Neural cell (in vitro differentiated cells): ENCODE measurements around the gene CCDC30. TPM values are rescaled to one million over a fixed set of nuclear protein-coding genes. Genes with fewer than 3 reads are reported as not detected.

ENCODE experiments used
- H2AFZ ChIP-seq: fragments of 200-600, 300-800 bp; sonication (generic), shearing (Covaris generic); 2 replicates; pipeline ENCODE4 v1.6.0; 2014; ENCODE audit warnings: low read depth, mild to moderate bottlenecking, antibody characterized with exemption, low read length, moderate library complexity
- H3F3A ChIP-seq: fragments of 200-600 bp; shearing (Covaris generic); 2 replicates; pipeline ENCODE4 v1.6.1; 2016; ENCODE audit warnings: mild to moderate bottlenecking, moderate library complexity, mixed read lengths, antibody characterized with exemption, low read length; ENCODE audit not compliant: insufficient read depth, poor library complexity, severe bottlenecking
- H3K27ac ChIP-seq: fragments of 200-600, 300-800 bp; sonication (generic), shearing (Covaris generic); 2 replicates; pipeline ENCODE4 v1.5.1; 2014; ENCODE audit warnings: mild to moderate bottlenecking, low read length, moderate library complexity
- H3K27me3 ChIP-seq: fragments of 300-800, 200-600 bp; sonication (generic), shearing (Covaris generic); 2 replicates; pipeline ENCODE4 v1.6.0; 2014; ENCODE audit warnings: mild to moderate bottlenecking, low read depth, low read length, moderate library complexity; ENCODE audit not compliant: insufficient read depth
- H3K36me3 ChIP-seq: fragments of 300-800, 200-600 bp; sonication (generic), shearing (Covaris generic); 2 replicates; pipeline ENCODE4 v1.5.1; 2014; ENCODE audit warnings: mild to moderate bottlenecking, antibody characterized with exemption, low read length, moderate library complexity; ENCODE audit not compliant: insufficient read depth
- H3K4me2 ChIP-seq: fragments of 300-800, 200-600 bp; sonication (generic), shearing (Covaris generic); 2 replicates; pipeline ENCODE4 v1.6.0; 2014; ENCODE audit warnings: mild to moderate bottlenecking, low read length
- H3K4me3 ChIP-seq: fragments of 300-800, 200-600 bp; sonication (generic), shearing (Covaris generic); 2 replicates; pipeline ENCODE4 v1.5.1; 2014; ENCODE audit warnings: mild to moderate bottlenecking, low read length, moderate library complexity
- H3K79me2 ChIP-seq: fragments of 200-600 bp; shearing (Covaris generic); replicated peaks from 2 replicates; pipeline ENCODE4 v1.6.0; 2014; ENCODE audit warnings: mild to moderate bottlenecking, low read length, moderate library complexity; ENCODE audit not compliant: insufficient read depth
- H3K9ac ChIP-seq: fragments of 300-800, 200-600 bp; sonication (generic), shearing (Covaris generic); 2 replicates; pipeline ENCODE4 v1.6.1; 2016; ENCODE audit warnings: mild to moderate bottlenecking, low read length, mixed read lengths
- H3K9me2 ChIP-seq: fragments of 200-600 bp; shearing (Covaris generic); 2 replicates; pipeline ENCODE4 v1.6.1; 2016; ENCODE audit warnings: mild to moderate bottlenecking, low read length, mixed read lengths; ENCODE audit not compliant: insufficient read depth
- H3K9me3 ChIP-seq: fragments of 200-600, 300-800 bp; sonication (generic), shearing (Covaris generic); 2 replicates; pipeline ENCODE4 v1.6.1; 2016; ENCODE audit warnings: mild to moderate bottlenecking, mixed run types, low read length, moderate library complexity, mixed read lengths
- H4K20me1 ChIP-seq: fragments of 200-600 bp; shearing (Covaris generic); 2 replicates; pipeline ENCODE4 v1.6.1; 2016; ENCODE audit warnings: mild to moderate bottlenecking, mixed run types; ENCODE audit not compliant: insufficient read depth
- CTCF ChIP-seq: fragments of 450-650 bp; IDR thresholded peaks from 2 replicates; pipeline ENCODE4 v1.5.1; 2014; ENCODE audit warnings: antibody characterized with exemption, mild to moderate bottlenecking, moderate library complexity; ENCODE audit not compliant: poor library complexity, severe bottlenecking
- EP300 ChIP-seq: fragments of 450-650 bp; conservative IDR thresholded peaks from 2 replicates; pipeline ENCODE4 v1.6.1; 2014; ENCODE audit warnings: antibody characterized with exemption, mild to moderate bottlenecking, moderate library complexity; ENCODE audit not compliant: poor library complexity, severe bottlenecking
- EZH2 ChIP-seq: fragments of 200-600, 300-800 bp; shearing (Covaris generic), sonication (generic); IDR thresholded peaks from 2 replicates; pipeline ENCODE4 v1.6.1; 2014; ENCODE audit warnings: antibody characterized with exemption, low read length, borderline replicate concordance, mild to moderate bottlenecking; ENCODE audit not compliant: insufficient read depth, poor library complexity, severe bottlenecking
- MXI1 ChIP-seq: fragments of 450-650 bp; conservative IDR thresholded peaks from 2 replicates; pipeline ENCODE4 v1.6.1; 2014; ENCODE audit warnings: antibody characterized with exemption, mild to moderate bottlenecking; ENCODE audit not compliant: poor library complexity, severe bottlenecking
- POLR2AphosphoS5 ChIP-seq: IDR thresholded peaks from 2 replicates; pipeline ENCODE4 v1.6.1; 2012
- RAD21 ChIP-seq: fragments of 450-650 bp; conservative IDR thresholded peaks from 2 replicates; pipeline ENCODE4 v1.6.1; 2014; ENCODE audit warnings: antibody characterized with exemption, mild to moderate bottlenecking, moderate library complexity
- REST ChIP-seq: IDR thresholded peaks from 2 replicates; pipeline ENCODE4 v1.6.1; 2012; ENCODE audit warnings: borderline replicate concordance
- SMC3 ChIP-seq: fragments of 450-650 bp; conservative IDR thresholded peaks from 2 replicates; pipeline ENCODE4 v1.6.1; 2014; ENCODE audit warnings: antibody characterized with exemption, mild to moderate bottlenecking, moderate library complexity; ENCODE audit not compliant: poor library complexity
- TAF1 ChIP-seq: IDR thresholded peaks from 2 replicates; pipeline ENCODE4 v1.6.1; 2012; ENCODE audit warnings: low read depth
- polyA plus RNA-seq: library from polyadenylated mRNA; depleted of rRNA; stranded (reverse); fragments of >200 nt; gene quantifications from 2 replicates; pipeline ENCODE4 v1.2.3, GENCODE V29; 2014

Gene CCDC30
- polyA plus RNA-seq, 1 donor from 2014 or later = 13.2 TPM

GRCh38 chr1:42692461-42692860 is 229.4 kb downstream of the CCDC30 start:
- peaks cover 76% of the 10 kb centered on the region for H3K79me2 ChIP-seq
- peaks cover 6% of the 10 kb centered on the region for H3K36me3 ChIP-seq
- no peaks in the 10 kb centered on the region for H3F3A ChIP-seq
- H3K4me2 ChIP-seq = no peak overlapping the region
- no peak overlapping the region for H3K9ac ChIP-seq
- H3K9me2 ChIP-seq = no peaks in the 10 kb centered on the region
- H3K27me3 ChIP-seq = no peaks in the 10 kb centered on the region
- no peaks in the 10 kb centered on the region for H3K9me3 ChIP-seq
- TF ChIP-seq EZH2 (no peak), CTCF (no peak), POLR2AphosphoS5 (no peak), MXI1 (no peak), TAF1 (no peak)
- H3K4me3 ChIP-seq = no peak overlapping the region
- no peak overlapping the region for H3K27ac ChIP-seq
- no peak overlapping the region for H2AFZ ChIP-seq
- H4K20me1 ChIP-seq = peaks cover 28% of the 10 kb centered on the region

- Histone ChIP-seq H4K20me1 (peaks cover 28% of the 10 kb centered on the region), H3K36me3 (peaks cover 10% of the 10 kb centered on the region), H3K27ac (no peak overlapping the region), H3K4me3 (no peak overlapping the region), H3K9ac (no peak overlapping the region), H3K9me3 (no peaks in the 10 kb centered on the region), H3F3A (no peaks in the 10 kb centered on the region), H3K79me2 (peaks cover 72% of the 10 kb centered on the region), H3K27me3 (no peaks in the 10 kb centered on the region), H2AFZ (no peak overlapping the region), H3K9me2 (no peaks in the 10 kb centered on the region), H3K4me2 (no peak overlapping the region)
- no peak for TF ChIP-seq SMC3
- no peak for TF ChIP-seq MXI1
- no peak for TF ChIP-seq EZH2
- TF ChIP-seq CTCF = no peak
- TF ChIP-seq POLR2AphosphoS5 = no peak
- no peak for TF ChIP-seq REST
- no peak for TF ChIP-seq RAD21
- no peak for TF ChIP-seq EP300
- no peak for TF ChIP-seq TAF1
These were observed 229.8 kb downstream of the CCDC30 start for GRCh38 chr1:42692911-42693310.
